ENCODE measurements around the gene FLNA. TPM values are rescaled to one million over a fixed set of nuclear protein-coding genes. Genes with fewer than 3 reads are reported as not detected.

Gene FLNA
- total and polyA plus RNA-seq, 2 of the 13 experiments (the other 11 are each of a cell fraction or from before 2014, with no cell fraction given) = 83.4 to 174 TPM

DNA sequence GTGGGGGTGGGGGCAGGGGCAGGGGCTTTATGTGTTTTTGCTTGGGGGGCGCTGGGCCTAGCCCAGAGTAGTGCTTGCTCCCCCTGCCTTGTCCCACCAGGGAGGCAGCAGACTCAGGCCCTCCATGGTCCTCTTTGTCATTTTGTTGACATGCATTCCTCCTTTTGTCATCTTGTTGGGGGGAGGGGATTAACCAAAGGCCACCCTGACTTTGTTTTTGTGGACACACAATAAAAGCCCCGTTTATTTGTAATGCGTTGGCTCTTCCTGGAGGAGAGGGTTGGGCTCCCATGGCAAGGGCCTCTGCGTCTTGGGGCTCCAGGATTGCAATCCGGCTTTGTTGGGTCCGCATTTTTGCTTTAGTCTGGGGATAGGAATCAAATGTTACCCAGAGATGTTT, 6.8 kb upstream of the FLNA start (continued):
- no peak for TF ChIP-seq KIAA2018 (CRISPR knock-in tag; IDR thresholded peaks at IDR 0.05; ENCODE audit: borderline replicate concordance)
- TF ChIP-seq GABPB1 (CRISPR knock-in tag; IDR thresholded peaks at IDR 0.05) = no peak
- no peak for TF ChIP-seq ZGPAT (CRISPR knock-in tag; IDR thresholded peaks at IDR 0.05)
- no peak for TF ChIP-seq HNF1B (CRISPR knock-in tag; IDR thresholded peaks at IDR 0.05)
- no peak for TF ChIP-seq ZNF432 (CRISPR knock-in tag; IDR thresholded peaks at IDR 0.05; ENCODE audit: borderline replicate concordance)

All from HepG2 (cell line).